ENCODE measurements around the gene TECPR2.

- no peak for TF ChIP-seq SIN3A (IDR thresholded peaks at IDR 0.05; ENCODE audit: borderline replicate concordance, insufficient read depth, low read length)
- TF ChIP-seq TAF1 (IDR thresholded peaks at IDR 0.05; ENCODE audit: borderline replicate concordance, insufficient read depth, low read length), result no peak
- TF ChIP-seq REST (IDR thresholded peaks at IDR 0.05; ENCODE audit: insufficient read depth in 1 of 2, low read depth in 2 of 2, low read length in 2 of 2), result no peak
- TF ChIP-seq POLR2AphosphoS5 (IDR thresholded peaks at IDR 0.05; ENCODE audit: low read depth, low read length), result no peak
- no peak for TF ChIP-seq FOXP2 (optimal IDR thresholded peaks at IDR 0.05; ENCODE audit: borderline replicate concordance, extremely low read depth, extremely low read length, insufficient read depth)
Observed at GRCh38 chr14:102462391-102462790, 99.7 kb downstream of the TECPR2 start.
